GM12891 (cell line): ENCODE data around the gene YIF1A.
A peak's percentile ranks its signal among the peaks of the same experiment; 100 is the strongest.
"Not testable (repeated sequence)": the region's sequence is repeated elsewhere in the genome, so short reads cannot be mapped to it uniquely, and the experiment has no call there.

Source experiments
- DNase-seq: peaks from one replicate; pipeline ENCODE4 v3.0.0; 2011; ENCODE audit warnings: low spot score; ENCODE audit not compliant: insufficient read length
- FAIRE-seq: peaks from 2 replicates; lab custom pipeline; 2011; peaks lifted over from hg19 to GRCh38; lab: Jason Lieb, UNC
- PAX5 ChIP-seq: IDR thresholded peaks from 2 replicates; pipeline ENCODE4 v1.6.1; 2011; ENCODE audit warnings: low read length, moderate library complexity, mild to moderate bottlenecking; ENCODE audit not compliant: insufficient read depth, severe bottlenecking
- POLR2A ChIP-seq: IDR thresholded peaks from 2 replicates; pipeline ENCODE4 v1.6.1; 2011; ENCODE audit warnings: low read depth, low read length, control low read depth
- POLR2AphosphoS5 ChIP-seq: IDR thresholded peaks from 2 replicates; pipeline ENCODE4 v1.6.1; 2011; ENCODE audit warnings: low read depth, low read length, control low read depth
- POU2F2 ChIP-seq: IDR thresholded peaks from 2 replicates; pipeline ENCODE4 v1.6.1; 2011; ENCODE audit warnings: low read depth, mild to moderate bottlenecking, control low read depth, low read length, moderate library complexity
- SPI1 ChIP-seq: IDR thresholded peaks from 2 replicates; pipeline ENCODE4 v1.6.1; 2011; ENCODE audit warnings: low read depth, low read length, control low read depth
- TAF1 ChIP-seq: IDR thresholded peaks from 2 replicates; pipeline ENCODE4 v1.6.1; 2011; ENCODE audit warnings: low read depth, low read length, control low read depth

YIF1A gene

GRCh38 chr11:66261578-66261977, 27.4 kb downstream of the YIF1A start:
- DNase-seq (no peak), FAIRE-seq (no peak)
- TF ChIP-seq SPI1 (no peak), TAF1 (no peak), POLR2A (no peak), POLR2AphosphoS5 (no peak)

GRCh38 chr11:66259956-66260355, 29.0 kb downstream of the YIF1A start:
- FAIRE-seq (no peak), DNase-seq (no peak)
- no peak for TF ChIP-seq POU2F2

GRCh38 chr11:66259225-66259624, 29.7 kb downstream of the YIF1A start:
- FAIRE-seq (no peak), DNase-seq (no peak)
- no peak for TF ChIP-seq PAX5
- TF ChIP-seq POU2F2: no peak
- TF ChIP-seq SPI1: no peak
- TF ChIP-seq POLR2A: no peak
- TF ChIP-seq POLR2AphosphoS5: no peak
- TF ChIP-seq TAF1: no peak

GRCh38 chr11:66258473-66258893, 30.5 kb downstream of the YIF1A start:
- DNase-seq (no peak), FAIRE-seq (no peak)
- TF ChIP-seq POLR2A: no peak
- no peak for TF ChIP-seq PAX5
- TF ChIP-seq POLR2AphosphoS5: no peak
- no peak for TF ChIP-seq POU2F2
- no peak for TF ChIP-seq TAF1
- no peak for TF ChIP-seq SPI1

- FAIRE-seq, DNase-seq: not testable (repeated sequence)
Observed at GRCh38 chr11:66253081-66253480, 35.9 kb downstream of the YIF1A start.

- DNase-seq (no peak), FAIRE-seq (no peak)
- TF ChIP-seq POLR2AphosphoS5: no peak; the same call in 1 of the 2 replicates
- no peak for TF ChIP-seq PAX5
- peak; percentile 29; the same call in 1 of the 2 replicates for TF ChIP-seq POLR2A
Observed at GRCh38 chr11:66251809-66252208, 37.1 kb downstream of the YIF1A start.

GRCh38 chr11:66248903-66249302, 40.0 kb downstream of the YIF1A start:
- TF ChIP-seq POLR2A (no peak), TAF1 (no peak), POU2F2 (no peak), PAX5 (no peak), SPI1 (no peak), POLR2AphosphoS5 (no peak)
- DNase-seq (no peak), FAIRE-seq (peak; percentile 41)

GRCh38 chr11:66247801-66248200, 41.1 kb downstream of the YIF1A start:
- TF ChIP-seq SPI1: no peak
- no peak for TF ChIP-seq POLR2AphosphoS5
- TF ChIP-seq POU2F2: no peak
- no peak for TF ChIP-seq PAX5
- TF ChIP-seq TAF1: no peak
- no peak for TF ChIP-seq POLR2A
- FAIRE-seq: no peak
- DNase-seq: no peak

- FAIRE-seq: no peak
Observed at GRCh38 chr11:66247295-66247694, 41.6 kb downstream of the YIF1A start.

GRCh38 chr11:66243782-66244535, 45.0 kb downstream of the YIF1A start:
- FAIRE-seq (no peak), DNase-seq (no peak)
- peak; percentile 30; the same call in 1 of the 2 replicates for TF ChIP-seq SPI1
- TF ChIP-seq POLR2A: no peak
- no peak for TF ChIP-seq POU2F2
- no peak for TF ChIP-seq PAX5

More at GRCh38 chr11:66247295-66247694, 41.6 kb downstream of the YIF1A start:
- DNase-seq: no peak
- TF ChIP-seq POLR2AphosphoS5 (no peak), POLR2A (no peak), POU2F2 (no peak), PAX5 (no peak), TAF1 (no peak), SPI1 (no peak)

GRCh38 chr11:66242095-66242765, 46.7 kb downstream of the YIF1A start:
- no peak for TF ChIP-seq POLR2AphosphoS5
- no peak for TF ChIP-seq POU2F2
- TF ChIP-seq POLR2A: no peak
- TF ChIP-seq SPI1: no peak
- no peak for DNase-seq
- no peak for FAIRE-seq
